Stimulated activated CD8-positive, alpha-beta memory T cell treated with anti-CD3 and anti-CD28 coated beads, Interleukin-15, amount 100 ng/mL, for 1 hour (primary cell): ENCODE data around the gene EIF5AL1.

Experiments
- DNase-seq: peaks from one replicate; pipeline ENCODE4 v3.0.0-alpha.2; 2020; ENCODE audit warnings: low read depth

EIF5AL1 gene

GRCh38 chr10:79559726-79560125 is 47.4 kb downstream of the EIF5AL1 start:
- DNase-seq = no peak

GRCh38 chr10:79560160-79560709 is 47.9 kb downstream of the EIF5AL1 start, which contains the start of gene SFTPA2:
Gene SFTPA2 (minus strand): TSS chr10:79560407. CDS start chr10:79559483, 924 bp downstream.
- DNase-seq = no peak

- no peak for DNase-seq
Measured at GRCh38 chr10:79561257-79561656, 48.9 kb downstream of the EIF5AL1 start.

GRCh38 chr10:79562135-79562756 is 49.9 kb downstream of the EIF5AL1 start:
- peak; percentile 10 for DNase-seq

GRCh38 chr10:79563426-79563825 is 51.1 kb downstream of the EIF5AL1 start:
- DNase-seq = no peak
